Neural progenitor cell (in vitro differentiated cells): ENCODE data around the gene ALPK1. TPM values are rescaled to one million over a fixed set of nuclear protein-coding genes. Genes with fewer than 3 reads are reported as not detected.
"Not testable (repeated sequence)": the region's sequence is repeated elsewhere in the genome, so short reads cannot be mapped to it uniquely, and the experiment has no call there.

Experiments
- DNase-seq: peaks from one replicate; pipeline ENCODE4 v3.0.0-alpha.2; 2016; ENCODE audit warnings: low spot score
- H2AFZ ChIP-seq: fragments of 200-600 bp; sonication (generic); replicated peaks from 2 replicates; pipeline ENCODE4 v1.6.1; 2016; ENCODE audit warnings: antibody characterized with exemption
- H3F3A ChIP-seq: fragments of 200-600 bp; sonication (generic); 2 replicates; pipeline ENCODE4 v1.6.1; 2016; ENCODE audit warnings: antibody characterized with exemption, low read depth
- H3K27ac ChIP-seq: fragments of 200-600 bp; sonication (generic); 2 replicates; pipeline ENCODE4 v1.5.1; 2016; ENCODE audit warnings: mild to moderate bottlenecking
- H3K27me3 ChIP-seq: fragments of 200-600 bp; sonication (generic); 2 replicates; pipeline ENCODE4 v1.6.1; 2016; ENCODE audit warnings: mild to moderate bottlenecking, moderate library complexity
- H3K36me3 ChIP-seq: fragments of 200-600 bp; sonication (generic); 2 replicates; pipeline ENCODE4 v1.5.1; 2016
- H3K4me1 ChIP-seq: fragments of 200-600 bp; sonication (generic); 2 replicates; pipeline ENCODE4 v1.6.1; 2016; ENCODE audit warnings: mixed run types
- H3K4me2 ChIP-seq: fragments of 200-600 bp; sonication (generic); 2 replicates; pipeline ENCODE4 v1.6.1; 2016
- H3K4me3 ChIP-seq: fragments of 200-600 bp; sonication (generic); 2 replicates; pipeline ENCODE4 v1.5.1; 2016
- H3K79me2 ChIP-seq: fragments of 200-600 bp; sonication (generic); 2 replicates; pipeline ENCODE4 v1.6.1; 2016; ENCODE audit warnings: low read depth
- H3K9ac ChIP-seq: fragments of 200-600 bp; sonication (generic); 2 replicates; pipeline ENCODE4 v1.6.1; 2016
- H3K9me3 ChIP-seq: fragments of 200-600 bp; sonication (generic); 2 replicates; pipeline ENCODE4 v1.5.1; 2016; ENCODE audit warnings: low read depth
- H4K20me1 ChIP-seq: fragments of 200-600 bp; sonication (generic); 2 replicates; pipeline ENCODE4 v1.6.1; 2016; ENCODE audit warnings: low read depth
- H3K27ac Mint-ChIP-seq: 3 replicates; pipeline ENCODE4 v1.8.0; 2021; ENCODE audit warnings: mixed read lengths
- H3K27me3 Mint-ChIP-seq: 2 replicates; pipeline ENCODE4 v1.8.0; 2022; ENCODE audit warnings: low read depth, mild to moderate bottlenecking, inconsistent platforms, moderate library complexity, mixed read lengths; ENCODE audit not compliant: insufficient read depth
- H3K36me3 Mint-ChIP-seq: 3 replicates; pipeline ENCODE4 v1.8.0; 2021; ENCODE audit warnings: mixed read lengths
- H3K4me1 Mint-ChIP-seq: 3 replicates; pipeline ENCODE4 v1.8.0; 2021; ENCODE audit warnings: mixed read lengths
- H3K4me3 Mint-ChIP-seq: 3 replicates; pipeline ENCODE4 v1.8.0; 2021; ENCODE audit warnings: mild to moderate bottlenecking, moderate library complexity, mixed read lengths
- H3K9me3 Mint-ChIP-seq: 3 replicates; pipeline ENCODE4 v1.8.0; 2020; ENCODE audit warnings: mixed read lengths
- CTCF ChIP-seq: fragments of 200-600 bp; sonication (generic); IDR thresholded peaks from 2 replicates; pipeline ENCODE4 v1.5.1; 2017; ENCODE audit warnings: antibody characterized with exemption, mild to moderate bottlenecking
- EZH2 ChIP-seq: fragments of 200-600 bp; sonication (generic); IDR thresholded peaks from 2 replicates; pipeline ENCODE4 v1.6.1; 2017; ENCODE audit warnings: antibody characterized with exemption, mild to moderate bottlenecking, moderate library complexity
- EZH2phosphoT487 ChIP-seq: fragments of 200-600 bp; sonication (generic); IDR thresholded peaks from 2 replicates; pipeline ENCODE4 v1.6.1; 2017; ENCODE audit warnings: antibody characterized with exemption
- total RNA-seq: library from RNA; depleted of rRNA; stranded (reverse); fragments of >200 nt; gene quantifications from 2 replicates; pipeline ENCODE4 v1.2.3, GENCODE V29; 2015; ENCODE audit warnings: low replicate concordance

Gene ALPK1
- total RNA-seq, 1 donor from 2014 or later = 0.41 TPM

- no peaks in the 10 kb centered on the region for H3K36me3 Mint-ChIP-seq
- Histone ChIP-seq H4K20me1 (no peaks in the 10 kb centered on the region), H3K36me3 (no peaks in the 10 kb centered on the region), H3F3A (peaks cover 17% of the 10 kb centered on the region), H3K4me2 (no peak overlapping the region), H3K4me3 (no peak overlapping the region), H3K27ac (no peak overlapping the region), H3K9ac (no peak overlapping the region), H2AFZ (peak overlapping the region; percentile 6), H3K27me3 (peaks cover 15% of the 10 kb centered on the region), H3K4me1 (peaks cover under 1% of the 10 kb centered on the region), H3K79me2 (no peaks in the 10 kb centered on the region), H3K9me3 (no peaks in the 10 kb centered on the region)
- H3K27me3 Mint-ChIP-seq = peaks cover 3% of the 10 kb centered on the region
- H3K4me3 Mint-ChIP-seq = no peak overlapping the region
- H3K4me1 Mint-ChIP-seq = no peaks in the 10 kb centered on the region
- no peak for DNase-seq
- no peak for TF ChIP-seq EZH2
- TF ChIP-seq CTCF = no peak
- no peak for TF ChIP-seq EZH2phosphoT487
- H3K27ac Mint-ChIP-seq = no peak overlapping the region
- peaks cover 2% of the 10 kb centered on the region for H3K9me3 Mint-ChIP-seq
Observed at GRCh38 chr4:112290341-112290740, 6.8 kb upstream of the ALPK1 start.

- H3K27ac ChIP-seq = no peak overlapping the region
- H3K79me2 ChIP-seq = no peaks in the 10 kb centered on the region
- no peak overlapping the region for H2AFZ ChIP-seq
- TF ChIP-seq CTCF (no peak), EZH2phosphoT487 (no peak), EZH2 (no peak)
- H3K4me2 ChIP-seq = no peak overlapping the region
- no peaks in the 10 kb centered on the region for H3K36me3 ChIP-seq
- no peak overlapping the region for H3K4me3 Mint-ChIP-seq
- H3K27me3 Mint-ChIP-seq = no peaks in the 10 kb centered on the region
- no peaks in the 10 kb centered on the region for H3K9me3 Mint-ChIP-seq
- no peak overlapping the region for H3K27ac Mint-ChIP-seq
- no peaks in the 10 kb centered on the region for H3K27me3 ChIP-seq
- no peak for DNase-seq
- no peaks in the 10 kb centered on the region for H3K9me3 ChIP-seq
- H3K36me3 Mint-ChIP-seq = no peaks in the 10 kb centered on the region
- H3K4me3 ChIP-seq = no peak overlapping the region
- no peaks in the 10 kb centered on the region for H3K4me1 ChIP-seq
- no peaks in the 10 kb centered on the region for H3K4me1 Mint-ChIP-seq
- no peak overlapping the region for H3K9ac ChIP-seq
- H4K20me1 ChIP-seq = no peaks in the 10 kb centered on the region
- H3F3A ChIP-seq = no peaks in the 10 kb centered on the region
Observed at GRCh38 chr4:112299721-112300120, 2.6 kb downstream of the ALPK1 start.

GRCh38 chr4:112302320-112303274 is 5.4 kb downstream of the ALPK1 start:
- no peak overlapping the region for H3K27ac Mint-ChIP-seq
- Histone ChIP-seq H3K9ac (no peak overlapping the region), H3K36me3 (no peaks in the 10 kb centered on the region), H3K27ac (no peak overlapping the region), H3F3A (no peaks in the 10 kb centered on the region), H4K20me1 (no peaks in the 10 kb centered on the region), H3K27me3 (no peaks in the 10 kb centered on the region), H3K4me3 (no peak overlapping the region), H3K4me2 (no peak overlapping the region), H3K4me1 (no peaks in the 10 kb centered on the region), H3K9me3 (no peaks in the 10 kb centered on the region), H2AFZ (peak overlapping the region; percentile 89), H3K79me2 (no peaks in the 10 kb centered on the region)
- H3K4me1 Mint-ChIP-seq = no peaks in the 10 kb centered on the region
- TF ChIP-seq CTCF (no peak), EZH2 (no peak), EZH2phosphoT487 (no peak)
- H3K4me3 Mint-ChIP-seq = no peak overlapping the region
- peaks cover 4% of the 10 kb centered on the region for H3K9me3 Mint-ChIP-seq
- no peaks in the 10 kb centered on the region for H3K27me3 Mint-ChIP-seq
- no peaks in the 10 kb centered on the region for H3K36me3 Mint-ChIP-seq
- DNase-seq = no peak

GRCh38 chr4:112305477-112305876 is 8.3 kb downstream of the ALPK1 start:
- peaks cover 11% of the 10 kb centered on the region for H3K4me1 Mint-ChIP-seq
- H3K27me3 ChIP-seq, H3K36me3 ChIP-seq, H4K20me1 ChIP-seq, H3K4me2 ChIP-seq, H2AFZ ChIP-seq, H3K9ac ChIP-seq, H3K9me3 Mint-ChIP-seq, H3K79me2 ChIP-seq, H3K4me3 ChIP-seq, H3K4me3 Mint-ChIP-seq, H3K36me3 Mint-ChIP-seq, H3F3A ChIP-seq, H3K9me3 ChIP-seq, H3K27me3 Mint-ChIP-seq, H3K27ac ChIP-seq, DNase-seq, H3K27ac Mint-ChIP-seq: not testable (repeated sequence)
- peaks cover 17% of the 10 kb centered on the region for H3K4me1 ChIP-seq
